ENCODE results near the gene ZNF658. TPM values are rescaled to one million over a fixed set of nuclear protein-coding genes. Genes with fewer than 3 reads are reported as not detected.
"Not testable (repeated sequence)": the region's sequence is repeated elsewhere in the genome, so short reads cannot be mapped to it uniquely, and the experiment has no call there.

The ZNF658 gene
- total RNA-seq, 4 donors from 2014 or later = 1.8 to 6.9 (median 3.8) TPM

DNA sequence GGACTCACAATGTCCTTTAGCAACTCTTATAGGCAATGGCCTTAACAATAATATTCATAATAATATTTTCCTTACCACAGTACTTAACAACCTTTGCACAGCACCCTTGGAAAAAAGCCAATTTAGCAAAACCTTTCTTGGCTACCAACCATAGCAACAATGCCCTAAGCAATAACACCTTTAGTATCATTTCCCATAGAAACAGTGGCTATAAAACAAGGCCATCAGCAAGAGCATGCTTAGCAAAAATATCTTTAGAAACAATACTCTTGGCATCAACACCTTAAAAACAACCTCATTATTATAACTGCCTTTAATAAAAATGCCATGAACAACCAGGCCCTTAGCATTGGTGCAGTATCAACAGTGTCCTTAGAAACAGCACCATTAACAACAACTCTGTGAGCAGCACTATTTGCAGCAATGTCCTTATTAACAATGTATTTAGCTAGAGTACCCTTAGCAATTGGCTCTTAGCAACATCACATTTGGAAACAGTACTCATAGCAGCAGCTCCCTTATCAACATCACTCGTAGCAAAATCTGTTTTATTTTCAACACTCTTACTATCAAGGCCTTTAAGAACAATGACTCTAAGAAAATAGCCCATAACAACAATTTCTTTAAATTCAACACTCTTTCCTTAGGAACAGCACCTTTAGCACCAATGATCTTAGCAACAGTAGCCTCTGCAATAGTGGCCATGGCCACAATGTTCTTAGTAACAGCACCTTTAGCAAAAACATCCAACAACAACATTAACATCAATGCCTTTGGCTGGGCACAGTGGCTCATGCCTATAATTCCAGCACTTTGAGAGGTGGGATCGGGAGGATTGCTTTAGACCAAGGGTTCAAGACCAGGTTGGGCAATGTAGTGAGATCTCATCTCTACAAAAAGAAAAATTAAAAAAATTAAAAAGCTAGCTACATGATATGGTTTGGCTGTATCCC is 39.6 kb downstream of the ZNF658 start:
- H3K36me3 ChIP-seq; H3K9me3 ChIP-seq; DNase-seq; H3K4me3 ChIP-seq; H3K27me3 ChIP-seq; H3K4me1 ChIP-seq; intact Hi-C loops (cut with DNase I); H3K27ac ChIP-seq: not testable (repeated sequence)
- 0 to 44% methylated on average over 1 of the region's 2 CpGs for WGBS, 2 donors

DNA sequence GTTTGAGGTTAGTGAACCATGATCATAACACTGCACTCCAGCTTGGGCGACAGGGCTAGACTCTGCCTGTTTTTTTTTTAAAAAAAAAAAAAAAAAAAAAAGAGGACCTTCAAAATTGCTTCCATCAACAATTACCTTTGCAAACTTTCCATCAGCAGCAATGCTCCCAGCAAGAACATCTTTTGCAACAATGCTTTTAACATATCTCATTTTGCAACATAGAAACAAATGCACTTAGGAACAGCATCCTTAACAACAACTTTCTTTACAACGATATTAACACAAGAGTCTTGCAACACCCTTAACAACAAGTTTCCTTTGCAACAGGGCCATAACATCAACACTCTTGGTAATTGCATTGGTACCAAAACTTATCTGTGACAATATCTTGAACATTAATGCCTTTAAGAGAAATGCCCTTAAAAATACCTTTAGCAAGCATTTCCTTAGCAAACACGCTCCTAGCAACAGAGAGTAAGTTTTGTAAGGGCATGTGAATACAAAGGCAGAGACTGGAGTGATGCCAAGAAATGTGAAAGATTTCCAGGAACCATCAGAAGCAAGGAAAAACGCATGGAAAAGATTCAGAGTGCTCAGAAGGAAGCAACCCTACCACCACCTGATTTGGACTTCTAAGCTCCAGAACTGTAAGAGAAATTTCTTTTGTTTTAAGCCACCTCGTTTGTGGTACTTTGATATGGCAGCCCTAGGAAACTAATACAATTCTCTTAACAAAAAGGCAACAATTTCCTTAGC is 42.1 kb downstream of the ZNF658 start:
- intact Hi-C loops (cut with DNase I); DNase-seq; H3K4me3 ChIP-seq; H3K27ac ChIP-seq; H3K27me3 ChIP-seq; H3K9me3 ChIP-seq; H3K36me3 ChIP-seq; H3K4me1 ChIP-seq: not testable (repeated sequence)
- 20 to 25% methylated on average over 3 to 4 of the region's 5 CpGs for WGBS, 2 donors

DNA sequence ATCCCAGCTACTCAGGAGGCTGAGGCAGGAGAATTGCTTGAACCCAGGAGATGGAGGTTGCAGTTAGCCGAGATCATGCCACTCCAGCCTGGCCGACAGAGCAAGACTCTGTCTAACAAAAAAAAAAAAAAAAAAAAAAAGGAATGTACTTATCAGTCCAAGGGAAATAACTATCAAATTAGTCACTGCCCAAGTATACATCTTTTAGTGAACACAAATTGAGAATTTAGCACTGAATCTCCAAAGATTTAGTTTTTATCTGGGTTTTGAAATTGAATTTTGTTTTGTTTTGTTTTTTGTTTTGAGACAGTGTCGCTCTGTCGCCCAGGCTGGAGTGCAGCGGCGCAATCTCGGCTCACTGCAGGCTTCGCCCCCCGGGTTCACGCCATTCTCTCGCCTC is 52.1 kb downstream of the ZNF658 start:
- H3K36me3 ChIP-seq; H3K27me3 ChIP-seq; H3K9me3 ChIP-seq; H3K27ac ChIP-seq; H3K4me3 ChIP-seq; H3K4me1 ChIP-seq; DNase-seq; intact Hi-C loops (cut with DNase I): not testable (repeated sequence)
- WGBS, 2 donors = 93 to 97% methylated on average over 8 to 9 of the region's 11 CpGs

Small RNA genes within 50 kb of the gene (small RNA-seq; reads per million reads assigned to genes)
- gene AL353770.2 = 0 reads per million in 4 donors

Other genes with a start within 250 kb of the ZNF658 start
- gene SPATA31A3, start 91.8 kb downstream of the ZNF658 start, total RNA-seq = not detected

All from esophagus squamous epithelium (tissue), 5 donors.